Psoas muscle (tissue), 8 donors: Measurements from ENCODE around the gene GBA3. TPM values are rescaled to one million over a fixed set of nuclear protein-coding genes. Genes with fewer than 3 reads are reported as not detected.

ENCODE experiments used
- ATAC-seq, 4 donors: fragments of 200-7000 bp; cut with Tn5 transposase; one replicate each; pipeline ENCODE4 v1.9.1; 2020; ENCODE audit warnings: moderate library complexity in 3 of 4, mild to moderate bottlenecking in 2 of 4
- DNase-seq, 2 donors: peaks; one replicate each; pipeline ENCODE4 v3.0.0-alpha.2; 2020
- H3K27ac ChIP-seq: fragments of 200-600 bp; one replicate; pipeline ENCODE4 v1.8.0; 2022
- H3K27me3 ChIP-seq, 3 donors: fragments of 200-600 bp in 1 of 3; one replicate each; pipeline versions ENCODE4 v1.6.1 to v1.8.0; 2013 to 2022; ENCODE audit warnings: low read length in 2 of 3, mild to moderate bottlenecking in 2 of 3, moderate library complexity in 1 of 3; ENCODE audit not compliant: insufficient read depth in 3 of 3
- H3K36me3 ChIP-seq, 2 donors: fragments of 200-600 bp in 1 of 2; one replicate each; pipeline versions ENCODE4 v1.6.1 to v1.8.0; 2013 to 2022; ENCODE audit warnings: low read depth in 1 of 2, mild to moderate bottlenecking in 1 of 2, moderate library complexity in 1 of 2; ENCODE audit not compliant: insufficient read depth in 1 of 2
- H3K4me1 ChIP-seq: fragments of 200-600 bp; one replicate; pipeline ENCODE4 v1.8.0; 2022
- H3K4me3 ChIP-seq: fragments of 200-600 bp; one replicate; pipeline ENCODE4 v1.8.0; 2022; ENCODE audit warnings: mild to moderate bottlenecking
- H3K9me3 ChIP-seq: fragments of 200-600 bp; one replicate; pipeline ENCODE4 v1.8.0; 2022
- CTCF ChIP-seq: fragments of 200-600 bp; IDR thresholded peaks from one replicate; pipeline ENCODE4 v1.8.0; 2022; ENCODE audit warnings: antibody characterized with exemption
- WGBS, 3 donors: extraction: QIAGEN DNeasy Blood & Tissue Kit; methylation state at CpG; one replicate each; pipeline versions ENCODE4 v1.1.6 to v1.1.7; 2013; 5-methylcytosine and 5-hydroxymethylcytosine counted together
- intact Hi-C, 2 donors: fragments of 100-400 bp; cut with DNase I; formaldehyde crosslinking; loops; one replicate each; pipeline versions ENCODE4 v1.11.0 to v1.14.2; 2022
- polyA plus RNA-seq, 3 donors: library from polyadenylated mRNA; stranded (reverse); fragments of 200-250 nt; gene quantifications; one replicate each; pipeline ENCODE4 v1.2.3, GENCODE V29; 2013
- total RNA-seq, 4 donors: library from RNA; stranded (reverse); fragmentation: NEBNext Ultra II Directional in 2 of 4; extraction: Animal tissue kit (Norgen Biotek cat#: 25700) in 2 of 4; gene quantifications; one replicate each; pipeline versions ENCODE4 v1.2.1 to v1.2.4, GENCODE V29; 2021 to 2023
- donor health status: healthy with polysubstance abuse.
- donor health status: DM: no; HTN: no; CAD: no; lungs with moderate emphysema.
- donor health status: Bipolar disorder and iron deficiency.
- donor health status: healthy.
- donor health status: DM: yes; HTN: yes; CAD: no.
- donor health status: DM: no; HTN: no; CAD: no.
- donor health status: DM: no; HTN: no; CAD: no.
- donor health status: DM: yes; HTN: yes; CAD: no.

Gene GBA3
- total and polyA plus RNA-seq, 7 donors: 0.04 to 0.23 TPM; not detected in 5

GRCh38 chr4:22850630-22851029, 157.9 kb downstream of the GBA3 start:
- Histone ChIP-seq H3K9me3 (no peaks in the 10 kb centered on the region), H3K4me3 (no peak overlapping the region), H3K4me1 (no peaks in the 10 kb centered on the region), H3K27me3 (peaks cover 0 to 2% (median 0%) of the 10 kb centered on the region in 3 donors), H3K27ac (no peak overlapping the region), H3K36me3 (no peaks in the 10 kb centered on the region)
- WGBS, 3 donors: 10 to 30% (median 19%) methylated on average over 2 of the region's 2 CpGs
- ATAC-seq: no peak
- TF ChIP-seq CTCF: no peak
- DNase-seq: no peak
- intact Hi-C loops: no loop called here

- Histone ChIP-seq H3K9me3 (no peaks in the 10 kb centered on the region), H3K4me1 (no peaks in the 10 kb centered on the region), H3K36me3 (no peaks in the 10 kb centered on the region), H3K4me3 (no peak overlapping the region), H3K27me3 (peaks cover 0 to 2% (median 0%) of the 10 kb centered on the region in 3 donors), H3K27ac (no peak overlapping the region)
- TF ChIP-seq CTCF: no peak
- DNase-seq (no peak), ATAC-seq (no peak)
- 94 to 97% (median 97%) methylated on average over 2 of the region's 2 CpGs for WGBS, 3 donors
- intact Hi-C loops: no loop called here
These were observed 164.7 kb downstream of the GBA3 start for GRCh38 chr4:22857411-22857810.

GRCh38 chr4:22859318-22859717, 166.6 kb downstream of the GBA3 start:
- Histone ChIP-seq H3K27ac (no peak overlapping the region), H3K4me3 (no peak overlapping the region), H3K36me3 (no peaks in the 10 kb centered on the region), H3K4me1 (no peaks in the 10 kb centered on the region), H3K9me3 (no peaks in the 10 kb centered on the region), H3K27me3 (no peaks in the 10 kb centered on the region)
- no peak for TF ChIP-seq CTCF
- no peak for ATAC-seq
- intact Hi-C loops: no loop called here
- DNase-seq: no peak
- WGBS, 3 donors: 60 to 63% (median 62%) methylated on average over 2 of the region's 2 CpGs

Other genes with a start within 250 kb of the GBA3 start
- 10 to 100 TPM; 19.0 to 32.1 (median 23.2) TPM for gene ADGRA3, start 176.9 kb upstream of the GBA3 start, total RNA-seq
- 10 to 100 TPM in 2 of 3 donors, 1 to 10 TPM in 1; 7.4 to 17.5 (median 16.9) TPM for gene ADGRA3, start 176.9 kb upstream of the GBA3 start, polyA plus RNA-seq